Endothelial cell of umbilical vein (primary cell): ENCODE results near the gene MGAT4A. TPM values are rescaled to one million over a fixed set of nuclear protein-coding genes. Genes with fewer than 3 reads are reported as not detected.

Source experiments
- BruUV-seq: library from RNA; stranded (reverse); fragments of 400-500 nt; replicated peaks from 2 replicates; lab custom pipeline; 2021; lab: Mats Ljungman, UMichigan
- CTCF ChIA-PET: fragments of 300-600, 350-600 bp; sonication (Branson Sonifier 250); formaldehyde crosslinking; loops from one replicate; lab custom pipeline; 2021; ENCODE audit warnings: antibody characterized with exemption, inconsistent platforms; lab: Charles Lee
- POLR2A ChIA-PET: fragments of 300-600, 350-600 bp; sonication (Branson Sonifier 250); formaldehyde crosslinking; loops from one replicate; lab custom pipeline; 2021; ENCODE audit warnings: antibody characterized with exemption, inconsistent platforms; lab: Charles Lee
- DNase-seq: peaks from one replicate; pipeline ENCODE4 v3.0.0-alpha.2; 2011; ENCODE audit warnings: low read depth, low spot score
- FAIRE-seq: peaks from 2 replicates; lab custom pipeline; 2011; peaks lifted over from hg19 to GRCh38; lab: Jason Lieb, UNC
- H2AFZ ChIP-seq: 2 replicates; pipeline ENCODE4 v1.6.0; 2012; ENCODE audit warnings: low read depth, low read length, control low read depth, inconsistent platforms
- H3K27ac ChIP-seq: 2 replicates; pipeline ENCODE4 v1.5.1; 2011; ENCODE audit warnings: low read depth, mild to moderate bottlenecking, control low read depth, low read length, moderate library complexity; ENCODE audit not compliant: insufficient read depth
- H3K27me3 ChIP-seq, 2 experiments: 2 replicates each; pipeline versions ENCODE4 v1.6.0 to v1.6.1; 2011; ENCODE audit warnings: low read length in 2 of 2, mixed read lengths in 1 of 2; ENCODE audit not compliant: control insufficient read depth in 2 of 2, insufficient read depth in 2 of 2
- H3K36me3 ChIP-seq, 2 experiments: 2 replicates in 1 of 2; 3 replicates in 1 of 2; pipeline ENCODE4 v1.5.1; 2011; ENCODE audit warnings: low read length in 2 of 2, mild to moderate bottlenecking in 1 of 2, moderate library complexity in 1 of 2; ENCODE audit not compliant: control insufficient read depth in 2 of 2, insufficient read depth in 2 of 2; ENCODE audit errors: extremely low read depth in 1 of 2
- H3K4me1 ChIP-seq: 3 replicates; pipeline ENCODE4 v1.5.1; 2011; ENCODE audit warnings: mild to moderate bottlenecking, low read length; ENCODE audit not compliant: control insufficient read depth, insufficient read depth; ENCODE audit errors: extremely low read depth
- H3K4me2 ChIP-seq: 2 replicates; pipeline ENCODE4 v1.6.1; 2011; ENCODE audit warnings: low read length, control low read depth, mixed read lengths; ENCODE audit not compliant: insufficient read depth
- H3K4me3 ChIP-seq, 3 experiments: fragments of 200-600 bp in 1 of 3; sonication (generic), shearing (Covaris generic) in 1 of 3; replicated peaks in 1 of 3; 2 replicates each; pipeline ENCODE4 v1.5.1; 2011 to 2016; ENCODE audit warnings: control low read depth in 3 of 3, low read length in 3 of 3, mild to moderate bottlenecking in 2 of 3, inconsistent platforms in 1 of 3, low read depth in 1 of 3, moderate library complexity in 1 of 3; ENCODE audit not compliant: insufficient read depth in 1 of 3
- H3K79me2 ChIP-seq: 2 replicates; pipeline ENCODE4 v1.6.0; 2012; ENCODE audit warnings: low read length, inconsistent platforms; ENCODE audit not compliant: control insufficient read depth, insufficient read depth
- H3K9ac ChIP-seq: replicated peaks from 2 replicates; pipeline ENCODE3; 2011; ENCODE audit warnings: low read length, control low read depth; ENCODE audit not compliant: insufficient read depth; ENCODE audit errors: extremely low read depth
- H3K9me1 ChIP-seq: replicated peaks from 3 replicates; pipeline ENCODE4 v1.6.0; 2011; ENCODE audit warnings: mild to moderate bottlenecking, low read length; ENCODE audit not compliant: control insufficient read depth, insufficient read depth; ENCODE audit errors: extremely low read depth
- H3K9me3 ChIP-seq: replicated peaks from 2 replicates; pipeline ENCODE4 v1.5.1; 2012; ENCODE audit warnings: low read length, inconsistent platforms; ENCODE audit not compliant: control insufficient read depth, insufficient read depth
- H4K20me1 ChIP-seq: replicated peaks from 2 replicates; pipeline ENCODE3; 2011; ENCODE audit warnings: mild to moderate bottlenecking, low read length; ENCODE audit not compliant: control insufficient read depth, insufficient read depth; ENCODE audit errors: extremely low read depth
- CTCF ChIP-seq, 2 donors: IDR thresholded peaks; 1 replicate in 1 of 2; 2 replicates in 1 of 2; pipeline ENCODE4 v1.5.1; 2011; ENCODE audit warnings: low read length in 2 of 2, mild to moderate bottlenecking in 2 of 2, moderate library complexity in 2 of 2, control low read depth in 1 of 2, inconsistent platforms in 1 of 2, low read depth in 1 of 2; ENCODE audit not compliant: insufficient read depth in 1 of 2; ENCODE audit errors: extremely low read depth in 1 of 2
- EZH2 ChIP-seq: IDR thresholded peaks from 2 replicates; pipeline ENCODE4 v1.6.1; 2012; ENCODE audit warnings: borderline replicate concordance, low read depth, mild to moderate bottlenecking, moderate library complexity, low read length, inconsistent platforms; ENCODE audit not compliant: severe bottlenecking
- FOS ChIP-seq: IDR thresholded peaks from 2 replicates; pipeline ENCODE4 v1.6.1; 2011; ENCODE audit warnings: mild to moderate bottlenecking, low read length, moderate library complexity, borderline replicate concordance; ENCODE audit not compliant: insufficient read depth
- GATA2 ChIP-seq: IDR thresholded peaks from 2 replicates; pipeline ENCODE4 v1.7.0; 2011; ENCODE audit warnings: low read depth, mild to moderate bottlenecking, moderate library complexity, mixed read lengths, low read length; ENCODE audit not compliant: insufficient read length, insufficient read depth
- JUN ChIP-seq: IDR thresholded peaks from 2 replicates; pipeline ENCODE4 v1.6.1; 2011; ENCODE audit warnings: borderline replicate concordance, low read depth; ENCODE audit not compliant: insufficient read length, insufficient read depth
- MAX ChIP-seq: IDR thresholded peaks from 2 replicates; pipeline ENCODE4 v1.6.1; 2011; ENCODE audit not compliant: insufficient read depth, insufficient read length
- MYC ChIP-seq: IDR thresholded peaks from one replicate; pipeline ENCODE4 v1.6.1; 2011; ENCODE audit warnings: mild to moderate bottlenecking, low read depth, low read length
- POLR2A ChIP-seq: IDR thresholded peaks from 2 replicates; pipeline ENCODE4 v1.6.1; 2012; ENCODE audit warnings: low read depth, mild to moderate bottlenecking, control low read depth, low read length
- POLR2AphosphoS5 ChIP-seq: IDR thresholded peaks from 2 replicates; pipeline ENCODE4 v1.6.1; 2012; ENCODE audit warnings: low read depth, mild to moderate bottlenecking, control low read depth, low read length, moderate library complexity; ENCODE audit not compliant: insufficient read depth
- dilution Hi-C: fragments of 300-500 bp; cut with MboI; formaldehyde crosslinking; loops from one replicate; pipeline ENCODE4 v1.15.0; 2019; ENCODE audit warnings: low sequenced_read_pairs; ENCODE audit not compliant: extremely low pct_ligation_motif_present
- intact Hi-C: fragments of 100-400 bp; cut with micrococcal nuclease; formaldehyde crosslinking; loops from one replicate; pipeline ENCODE4 v1.10.0; 2022
- polyA plus RNA-seq, 4 experiments: library from polyadenylated mRNA; depleted of rRNA in 3 of 4; stranded (reverse) in 3 of 4; unstranded in 1 of 4; fragments of >200 nt; gene quantifications; 2 replicates each; pipeline versions ENCODE4 v1.2.1 to v1.2.3, GENCODE V29; 2011 to 2012; ENCODE audit warnings: missing spikeins in 1 of 4
- total RNA-seq: library from RNA; stranded (reverse); gene quantifications from 2 replicates; pipeline ENCODE4 v1.2.3, GENCODE V29; 2021

The MGAT4A gene
- total and polyA plus RNA-seq, 2 donors (not counting 3 experiments of a cell fraction or from before 2014, with no cell fraction given): 9.2 to 42.2 TPM

GRCh38 chr2:98696200-98696599 lies 34.7 kb downstream of the MGAT4A start:
- TF ChIP-seq MYC: no peak
- no peak for TF ChIP-seq CTCF (IDR thresholded peaks at IDR 0.05; ENCODE audit: extremely low read depth in 1 of 2, insufficient read depth in 1 of 2, low read depth in 1 of 2, low read length in 2 of 2)
- no peak for TF ChIP-seq MAX
- TF ChIP-seq GATA2: no peak
- no peak for TF ChIP-seq POLR2AphosphoS5
- TF ChIP-seq JUN: no peak
- no peak for TF ChIP-seq POLR2A
- no peak for TF ChIP-seq FOS
- no peak for TF ChIP-seq EZH2
- POLR2A ChIA-PET: no interaction called here
- Histone ChIP-seq H3K27me3 (no peaks in the 10 kb centered on the region), H3K27ac (no peak overlapping the region), H3K9me3 (no peaks in the 10 kb centered on the region), H4K20me1 (no peaks in the 10 kb centered on the region), H3K4me3 (no peak overlapping the region), H3K79me2 (peaks cover 74% of the 10 kb centered on the region), H2AFZ (no peak overlapping the region), H3K9ac (no peak overlapping the region), H3K36me3 (no peaks in the 10 kb centered on the region), H3K4me1 (peaks cover 22% of the 10 kb centered on the region), H3K4me2 (no peak overlapping the region), H3K9me1 (no peaks in the 10 kb centered on the region)
- BruUV-seq: no TSS peak
- FAIRE-seq (no peak), DNase-seq (no peak)
- intact Hi-C loops: no loop called here
- dilution Hi-C loops: no loop called here
- CTCF ChIA-PET: interaction anchor here (1.3 kb wide), 1 partner anchor 28 kb away, joined by 3 read pairs; no protein-coding TSS in a partner anchor
